ENCODE measurements around the gene NF2. TPM values are rescaled to one million over a fixed set of nuclear protein-coding genes. Genes with fewer than 3 reads are reported as not detected.

The NF2 gene
- total RNA-seq, 1 donor from 2014 or later = 60.1 TPM

- intact Hi-C loops (cut with micrococcal nuclease) = no loop called here
Observed at GRCh38 chr22:29660021-29660420, 56.6 kb downstream of the NF2 start.

GRCh38 chr22:29661336-29661735 lies 57.9 kb downstream of the NF2 start:
- intact Hi-C loops (cut with micrococcal nuclease) = no loop called here

GRCh38 chr22:29663180-29663821 lies 59.9 kb downstream of the NF2 start:
- intact Hi-C loops (cut with micrococcal nuclease) = no loop called here

- intact Hi-C loops (cut with micrococcal nuclease) = no loop called here
Observed at GRCh38 chr22:29665486-29665885, 62.1 kb downstream of the NF2 start.

GRCh38 chr22:29668673-29669072 lies 65.2 kb downstream of the NF2 start:
- intact Hi-C loops (cut with micrococcal nuclease) = no loop called here

- intact Hi-C loops (cut with micrococcal nuclease) = no loop called here
Observed at GRCh38 chr22:29670626-29671025, 67.2 kb downstream of the NF2 start.

- intact Hi-C loops (cut with micrococcal nuclease) = no loop called here
Observed at GRCh38 chr22:29673361-29674066, 70.1 kb downstream of the NF2 start.

- intact Hi-C loops (cut with micrococcal nuclease) = no loop called here
Observed at GRCh38 chr22:29674121-29674520, 70.7 kb downstream of the NF2 start.

GRCh38 chr22:29679316-29679715 lies 75.9 kb downstream of the NF2 start:
- intact Hi-C loops (cut with micrococcal nuclease) = no loop called here

- intact Hi-C loops (cut with micrococcal nuclease) = no loop called here
Observed at GRCh38 chr22:29683536-29683935, 80.1 kb downstream of the NF2 start.

GRCh38 chr22:29684244-29684643 lies 80.8 kb downstream of the NF2 start:
- intact Hi-C loops (cut with micrococcal nuclease) = no loop called here

- intact Hi-C loops (cut with micrococcal nuclease) = loop anchor here (1.0 kb wide), 1 partner anchor 397 kb away; no protein-coding TSS in a partner anchor
Observed at GRCh38 chr22:29689206-29689879, 85.9 kb downstream of the NF2 start.

GRCh38 chr22:29689880-29690213 lies 86.4 kb downstream of the NF2 start:
- intact Hi-C loops (cut with micrococcal nuclease) = loop anchor here (1.0 kb wide), 2 partner anchors 315 to 396 kb away; no protein-coding TSS in a partner anchor

GRCh38 chr22:29690476-29690875 lies 87.0 kb downstream of the NF2 start:
- intact Hi-C loops (cut with micrococcal nuclease) = loop anchor here (1.0 kb wide), 1 partner anchor 315 kb away; no protein-coding TSS in a partner anchor

GRCh38 chr22:29691636-29692326 lies 88.3 kb downstream of the NF2 start:
- intact Hi-C loops (cut with micrococcal nuclease) = no loop called here

GRCh38 chr22:29692327-29692640 lies 88.9 kb downstream of the NF2 start:
- intact Hi-C loops (cut with micrococcal nuclease) = no loop called here

GRCh38 chr22:29693161-29693560 lies 89.7 kb downstream of the NF2 start:
- intact Hi-C loops (cut with micrococcal nuclease) = no loop called here

- intact Hi-C loops (cut with micrococcal nuclease) = no loop called here
Observed at GRCh38 chr22:29693671-29694070, 90.2 kb downstream of the NF2 start.

- intact Hi-C loops (cut with micrococcal nuclease) = no loop called here
Observed at GRCh38 chr22:29695129-29695926, 91.9 kb downstream of the NF2 start.

GRCh38 chr22:29697853-29698598 lies 94.6 kb downstream of the NF2 start:
- intact Hi-C loops (cut with micrococcal nuclease) = no loop called here

All from T-helper 1 cell treated with Interleukin-12 subunit alpha and Interleukin-12 subunit beta and Interleukin-4 antibody, amounts not matched to agents 30 ng/mL and 1 ng/mL, for 36 hours (primary cell).